HG03432 (cell line): ENCODE data around the gene MICAL2.
A peak's percentile ranks its signal among the peaks of the same experiment; 100 is the strongest.

Experiments
- ATAC-seq: cut with Tn5 transposase; IDR thresholded peaks from one replicate; pipeline ENCODE4 v1.9.1; 2021; ENCODE audit warnings: mild to moderate bottlenecking, moderate library complexity; ENCODE audit not compliant: unreplicated experiment

MICAL2 gene

GRCh38 chr11:12110201-12110713 is at the start of gene MICAL2:
Gene MICAL2 (plus strand): TSS chr11:12110590. CDS start chr11:12162156, 51,566 bp downstream.
- peak; percentile 98 for ATAC-seq

- ATAC-seq = no peak
These were observed 48.4 kb upstream of the MICAL2 start for GRCh38 chr11:12061851-12062560.

- ATAC-seq = no peak
These were observed 47.1 kb upstream of the MICAL2 start for GRCh38 chr11:12063251-12063650.

GRCh38 chr11:12064136-12064953 is 46.0 kb upstream of the MICAL2 start:
- ATAC-seq = no peak

- no peak for ATAC-seq
These were observed 45.5 kb upstream of the MICAL2 start for GRCh38 chr11:12064954-12065280.

- no peak for ATAC-seq
These were observed 44.2 kb upstream of the MICAL2 start for GRCh38 chr11:12066056-12066798.

- ATAC-seq = no peak
These were observed 43.4 kb upstream of the MICAL2 start for GRCh38 chr11:12066799-12067508.

GRCh38 chr11:12067796-12068357 is 42.5 kb upstream of the MICAL2 start:
- no peak for ATAC-seq

- no peak for ATAC-seq
These were observed 41.2 kb upstream of the MICAL2 start for GRCh38 chr11:12069066-12069676.

GRCh38 chr11:12070446-12071267 is 39.7 kb upstream of the MICAL2 start:
- no peak for ATAC-seq

- no peak for ATAC-seq
These were observed 38.8 kb upstream of the MICAL2 start for GRCh38 chr11:12071574-12071973.

GRCh38 chr11:12073436-12073835 is 37.0 kb upstream of the MICAL2 start:
- no peak for ATAC-seq

- ATAC-seq = no peak
These were observed 36.5 kb upstream of the MICAL2 start for GRCh38 chr11:12073886-12074285.

GRCh38 chr11:12074529-12075195 is 35.7 kb upstream of the MICAL2 start:
- ATAC-seq = no peak

- ATAC-seq = no peak
These were observed 35.1 kb upstream of the MICAL2 start for GRCh38 chr11:12075291-12075690.

- no peak for ATAC-seq
These were observed 34.3 kb upstream of the MICAL2 start for GRCh38 chr11:12075822-12076821.

GRCh38 chr11:12076840-12077534 is 33.4 kb upstream of the MICAL2 start:
- no peak for ATAC-seq
